ENCODE measurements around the gene GALNT9.

The GALNT9 gene

DNA sequence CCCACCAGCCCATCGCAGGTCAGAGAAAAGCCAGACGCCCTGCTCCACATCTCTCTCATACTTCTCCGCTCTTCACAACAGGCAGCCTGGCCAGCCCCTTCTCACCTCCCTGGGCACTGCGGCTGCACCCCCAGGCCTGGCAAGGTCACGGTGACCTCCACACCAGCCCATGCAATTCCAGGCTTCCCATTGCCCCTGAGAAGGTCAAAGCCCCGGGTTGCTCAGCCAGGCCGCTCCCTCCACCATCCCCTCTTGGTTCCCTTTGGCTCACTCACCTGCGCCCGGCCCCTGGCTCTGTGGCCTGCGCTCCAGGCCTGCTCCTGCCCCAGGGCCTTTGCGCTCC lies 55.4 kb downstream of the GALNT9 start:
- no peak overlapping the region for H3K4me3 ChIP-seq (ENCODE audit: low read depth, low read length)
- TF ChIP-seq, protein P1, sequence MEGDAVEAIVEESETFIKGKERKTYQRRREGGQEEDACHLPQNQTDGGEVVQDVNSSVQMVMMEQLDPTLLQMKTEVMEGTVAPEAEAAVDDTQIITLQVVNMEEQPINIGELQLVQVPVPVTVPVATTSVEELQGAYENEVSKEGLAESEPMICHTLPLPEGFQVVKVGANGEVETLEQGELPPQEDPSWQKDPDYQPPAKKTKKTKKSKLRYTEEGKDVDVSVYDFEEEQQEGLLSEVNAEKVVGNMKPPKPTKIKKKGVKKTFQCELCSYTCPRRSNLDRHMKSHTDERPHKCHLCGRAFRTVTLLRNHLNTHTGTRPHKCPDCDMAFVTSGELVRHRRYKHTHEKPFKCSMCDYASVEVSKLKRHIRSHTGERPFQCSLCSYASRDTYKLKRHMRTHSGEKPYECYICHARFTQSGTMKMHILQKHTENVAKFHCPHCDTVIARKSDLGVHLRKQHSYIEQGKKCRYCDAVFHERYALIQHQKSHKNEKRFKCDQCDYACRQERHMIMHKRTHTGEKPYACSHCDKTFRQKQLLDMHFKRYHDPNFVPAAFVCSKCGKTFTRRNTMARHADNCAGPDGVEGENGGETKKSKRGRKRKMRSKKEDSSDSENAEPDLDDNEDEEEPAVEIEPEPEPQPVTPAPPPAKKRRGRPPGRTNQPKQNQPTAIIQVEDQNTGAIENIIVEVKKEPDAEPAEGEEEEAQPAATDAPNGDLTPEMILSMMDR (IDR thresholded peaks at IDR 0.05; ENCODE audit: insufficient read depth, low read length, missing control alignments) = no peak
- DNase-seq (ENCODE audit: low read depth, low spot score) = no peak
- POLR2A ChIA-PET = no interaction called here
- CTCF ChIA-PET = no interaction called here

DNA sequence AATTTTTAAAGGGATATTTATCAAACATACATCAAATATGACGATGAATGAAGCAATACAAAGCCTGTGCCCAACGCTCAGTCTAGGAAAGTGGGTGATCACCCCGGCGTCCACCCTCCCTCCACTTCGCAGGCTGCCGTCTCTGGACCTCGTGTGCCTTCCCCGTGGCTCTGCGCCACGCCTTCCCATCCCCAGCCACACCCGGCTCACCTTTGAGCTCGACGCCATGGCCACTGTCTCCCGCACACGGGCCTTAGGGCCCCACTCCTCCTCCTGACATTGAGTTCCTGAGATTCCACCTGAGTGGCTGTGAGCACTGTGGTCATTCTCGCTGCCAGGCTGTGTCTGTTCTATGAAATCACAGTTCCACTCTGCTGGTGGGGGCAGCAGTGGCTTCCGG lies 56.7 kb downstream of the GALNT9 start:
- POLR2A ChIA-PET = no interaction called here
- TF ChIP-seq, protein P1 (IDR thresholded peaks at IDR 0.05; ENCODE audit: insufficient read depth, low read length, missing control alignments) = no peak
- no peak for DNase-seq (ENCODE audit: low read depth, low spot score)
- CTCF ChIA-PET = no interaction called here
- H3K4me3 ChIP-seq (ENCODE audit: low read depth, low read length) = no peak overlapping the region

DNA sequence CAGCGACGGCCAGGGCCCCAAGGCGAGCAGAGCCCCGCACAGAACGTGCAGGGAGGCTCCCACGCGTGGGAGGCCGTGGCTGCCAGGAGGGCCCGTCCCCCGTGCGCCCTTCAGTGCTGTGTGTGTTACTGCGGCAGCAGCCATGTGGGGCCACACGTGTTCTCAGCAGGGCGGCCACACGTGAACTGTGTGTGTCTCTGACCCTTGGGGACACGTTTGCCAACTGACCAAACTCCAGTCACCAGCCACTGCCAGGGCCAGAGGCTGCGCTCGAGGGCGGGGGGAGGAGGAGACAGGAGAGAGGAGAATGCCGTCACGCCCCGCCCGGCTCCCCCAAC lies 57.7 kb downstream of the GALNT9 start:
- CTCF ChIA-PET = no interaction called here
- no peak overlapping the region for H3K4me3 ChIP-seq (ENCODE audit: low read depth, low read length)
- TF ChIP-seq, protein P1 (IDR thresholded peaks at IDR 0.05; ENCODE audit: insufficient read depth, low read length, missing control alignments) = no peak
- POLR2A ChIA-PET = no interaction called here
- DNase-seq (ENCODE audit: low read depth, low spot score) = no peak

DNA sequence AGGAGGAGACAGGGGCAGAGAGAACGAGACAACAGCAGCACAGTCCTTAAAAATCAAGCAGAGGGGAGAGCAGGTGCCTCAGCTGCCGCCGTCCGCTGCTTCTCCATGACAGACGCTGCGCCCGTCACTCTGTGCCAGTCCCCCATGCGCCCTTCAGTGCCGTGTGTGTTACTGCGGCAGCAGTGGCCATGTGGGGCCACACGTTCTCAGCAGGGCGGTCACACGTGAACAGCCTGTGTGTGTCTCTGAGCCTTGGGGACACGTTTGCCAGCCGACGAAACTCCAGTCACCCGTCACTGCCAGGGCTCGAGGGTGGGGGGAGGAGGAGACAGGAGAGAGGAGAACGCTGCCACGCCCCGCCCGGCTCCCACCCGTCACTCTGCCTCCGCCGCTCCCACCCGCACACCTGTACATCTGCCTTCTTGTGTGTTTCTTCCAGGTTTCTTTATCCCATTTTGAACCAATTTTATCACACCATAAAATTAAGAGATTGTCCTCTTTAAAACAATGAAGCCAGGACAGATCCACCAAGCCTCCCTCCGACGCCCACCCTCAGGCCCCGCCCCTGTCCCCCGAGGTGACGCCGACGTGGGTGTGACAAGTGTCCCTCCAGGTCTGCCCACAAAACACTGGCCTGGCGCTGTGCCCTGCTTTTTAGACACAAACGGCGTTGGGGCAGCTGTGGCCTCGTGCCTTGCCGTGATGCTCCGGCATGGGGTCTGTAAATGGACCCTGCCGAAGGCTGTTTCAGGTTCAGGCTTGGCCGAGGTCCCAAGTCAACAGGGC lies 58.2 kb downstream of the GALNT9 start:
- no peak for DNase-seq (ENCODE audit: low read depth, low spot score)
- ChIA-PET CTCF (no interaction called here), POLR2A (no interaction called here)
- TF ChIP-seq, protein P1 (IDR thresholded peaks at IDR 0.05; ENCODE audit: insufficient read depth, low read length, missing control alignments) = no peak
- H3K4me3 ChIP-seq (ENCODE audit: low read depth, low read length) = no peak overlapping the region

DNA sequence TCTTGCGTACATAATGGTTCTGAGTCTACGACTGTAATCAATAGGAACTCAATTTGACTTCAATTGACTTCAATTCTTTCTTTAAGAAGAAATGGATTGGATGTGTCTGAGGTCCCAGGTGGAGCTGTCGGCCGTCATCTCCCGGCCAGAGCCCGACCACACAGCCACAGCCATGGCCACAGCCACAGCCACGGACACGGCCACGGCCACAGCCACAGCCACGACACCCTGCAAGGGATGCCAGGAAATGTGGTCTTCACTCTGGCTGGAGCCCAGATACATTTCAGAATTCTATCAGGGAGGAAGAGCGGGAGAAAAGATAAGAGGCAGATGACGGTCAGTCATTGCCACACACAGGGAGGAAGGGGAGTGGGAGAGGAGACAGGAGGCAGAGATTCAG lies 58.9 kb downstream of the GALNT9 start:
- TF ChIP-seq, protein P1 (IDR thresholded peaks at IDR 0.05; ENCODE audit: insufficient read depth, low read length, missing control alignments) = no peak
- DNase-seq (ENCODE audit: low read depth, low spot score) = no peak
- POLR2A ChIA-PET = no interaction called here
- CTCF ChIA-PET = no interaction called here
- no peak overlapping the region for H3K4me3 ChIP-seq (ENCODE audit: low read depth, low read length)

DNA sequence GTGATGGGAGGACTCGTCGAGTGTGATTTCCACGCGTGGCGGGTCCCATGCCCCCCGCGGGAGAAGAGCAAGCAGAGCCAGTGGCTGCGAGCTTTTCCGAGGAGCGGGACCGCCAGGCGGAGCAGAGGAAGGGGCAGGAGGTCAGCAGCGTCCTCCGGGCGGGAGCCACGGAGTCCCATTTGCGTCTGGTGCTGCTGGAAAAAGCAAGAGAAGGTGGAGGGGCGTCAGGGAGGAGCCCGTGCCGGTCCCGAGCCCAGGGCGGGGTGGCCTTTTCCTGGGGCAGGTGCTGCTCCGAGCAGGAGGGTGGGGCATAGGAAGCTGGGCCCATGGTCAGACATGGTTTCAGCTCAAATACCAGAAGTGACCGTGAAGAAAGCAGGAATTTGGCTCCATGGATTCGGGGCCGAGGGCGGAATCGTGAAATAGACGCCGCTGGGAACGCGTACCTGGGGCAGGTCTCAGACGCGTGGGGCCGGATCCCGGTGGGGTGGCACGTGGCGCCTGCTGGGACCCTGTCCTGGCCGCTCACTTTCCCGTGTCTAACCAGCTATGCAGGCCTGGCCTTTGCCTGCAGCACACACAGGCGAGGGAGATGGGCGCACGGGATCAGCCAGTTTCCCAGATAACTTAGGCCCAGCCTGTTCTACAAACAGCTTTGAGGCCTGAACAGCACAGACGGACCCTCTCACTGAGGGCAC lies 60.0 kb downstream of the GALNT9 start:
- ChIA-PET POLR2A (no interaction called here), CTCF (no interaction called here)
- TF ChIP-seq, protein P1 (IDR thresholded peaks at IDR 0.05; ENCODE audit: insufficient read depth, low read length, missing control alignments) = no peak
- H3K4me3 ChIP-seq (ENCODE audit: low read depth, low read length) = no peak overlapping the region
- no peak for DNase-seq (ENCODE audit: low read depth, low spot score)

Data from AG04449 (cell line).